GM12878 (cell line): Measurements from ENCODE around the gene CCDC88A. TPM values are rescaled to one million over a fixed set of nuclear protein-coding genes. Genes with fewer than 3 reads are reported as not detected.

ENCODE experiments used
- ESRRA ChIP-seq: IDR thresholded peaks from 2 replicates; pipeline ENCODE4 v1.6.1; 2012; ENCODE audit warnings: mild to moderate bottlenecking, low read length, improper control_type of control experiment
- KLF5 ChIP-seq: fragments of 450-650 bp; IDR thresholded peaks from 2 replicates; pipeline ENCODE4 v1.6.1; 2014; ENCODE audit warnings: mild to moderate bottlenecking; ENCODE audit not compliant: partially characterized antibody
- LARP7 ChIP-seq: fragments of 450-650 bp; IDR thresholded peaks from 2 replicates; pipeline ENCODE4 v1.6.1; 2017; ENCODE audit warnings: mild to moderate bottlenecking
- MEF2B ChIP-seq: fragments of 450-650 bp; IDR thresholded peaks from 2 replicates; pipeline ENCODE4 v1.6.1; 2018; ENCODE audit warnings: mild to moderate bottlenecking, moderate library complexity; ENCODE audit not compliant: partially characterized antibody, poor library complexity, severe bottlenecking
- MXI1 ChIP-seq: fragments of 150-350 bp; IDR thresholded peaks from 2 replicates; pipeline ENCODE4 v1.6.1; 2011; ENCODE audit warnings: low read depth, mild to moderate bottlenecking, inconsistent platforms, low read length, improper control_type of control experiment
- NR2C1 ChIP-seq: fragments of 450-650 bp; IDR thresholded peaks from 2 replicates; pipeline ENCODE4 v1.6.1; 2017; ENCODE audit warnings: antibody characterized with exemption, mild to moderate bottlenecking, moderate library complexity
- POU2F2 ChIP-seq: IDR thresholded peaks from 3 replicates; pipeline ENCODE4 v1.6.1; 2011; ENCODE audit warnings: low read depth, mild to moderate bottlenecking, low read length, borderline replicate concordance
- SMAD1 ChIP-seq: fragments of 450-650 bp; IDR thresholded peaks from 2 replicates; pipeline ENCODE4 v1.6.1; 2018; ENCODE audit warnings: mild to moderate bottlenecking, low read depth; ENCODE audit not compliant: partially characterized antibody
- STAT3 ChIP-seq: IDR thresholded peaks from 2 replicates; pipeline ENCODE4 v1.6.1; 2011; ENCODE audit warnings: low read depth, low read length, improper control_type of control experiment
- ZNF217 ChIP-seq: fragments of 450-650 bp; IDR thresholded peaks from 2 replicates; pipeline ENCODE4 v1.6.1; 2017; ENCODE audit warnings: antibody characterized with exemption, mild to moderate bottlenecking
- polyA plus RNA-seq, 11 experiments: library from polyadenylated mRNA; depleted of rRNA in 4 of 11; unstranded in 6 of 11; stranded (reverse) in 5 of 11; fragments of >200 nt; fragmentation: Nextera tagmentation in 4 of 11; fragmentation: Illumina TruSeq in 1 of 11; extraction: Ambion mirVana in 4 of 11; extraction: Trizol in 1 of 11; gene quantifications; 1 replicate in 1 of 11; 2 replicates in 10 of 11; pipeline versions ENCODE4 v1.2.1 to v1.2.3, GENCODE V29; 2011 to 2016; ENCODE audit warnings: inconsistent platforms in 2 of 11, missing spikeins in 2 of 11, low read depth in 1 of 11
- total RNA-seq, 4 experiments: library from RNA; depleted of rRNA in 3 of 4; stranded (reverse); fragments of >200 nt in 3 of 4; fragmentation: Illumina TruSeq in 1 of 4; extraction: Trizol in 1 of 4; gene quantifications; 2 replicates each; pipeline versions ENCODE4 v1.2.1 to v1.2.3, GENCODE V29; 2013 to 2021
- TF ChIP-seq, protein P1 (sequence below): IDR thresholded peaks from 2 replicates; pipeline ENCODE4 v1.6.1; 2012; ENCODE audit warnings: improper control_type of control experiment, low read depth, low read length; ENCODE audit not compliant: insufficient replicate concordance
- TF ChIP-seq, protein P2 (sequence below): fragments of 150-350 bp; IDR thresholded peaks from 2 replicates; pipeline ENCODE4 v1.6.1; 2014; ENCODE audit warnings: mild to moderate bottlenecking, low read depth, low read length
- TF ChIP-seq, protein P3 (sequence below): IDR thresholded peaks from 2 replicates; pipeline ENCODE4 v1.6.1; 2012; ENCODE audit warnings: low read depth, low read length, improper control_type of control experiment
- TF ChIP-seq, protein P4 (sequence below): fragments of 450-650 bp; IDR thresholded peaks from 2 replicates; pipeline ENCODE4 v1.6.1; 2017; ENCODE audit warnings: mild to moderate bottlenecking, moderate library complexity
- TF ChIP-seq, protein P5 (sequence below): fragments of 450-650 bp; IDR thresholded peaks from 2 replicates; pipeline ENCODE4 v1.6.1; 2016; ENCODE audit warnings: mild to moderate bottlenecking

CCDC88A gene
- total and polyA plus RNA-seq, 10 of the 15 experiments (the other 5 are each of a cell fraction or from before 2014, with no cell fraction given): 1.8 to 71.6 (median 45.9) TPM

DNA sequence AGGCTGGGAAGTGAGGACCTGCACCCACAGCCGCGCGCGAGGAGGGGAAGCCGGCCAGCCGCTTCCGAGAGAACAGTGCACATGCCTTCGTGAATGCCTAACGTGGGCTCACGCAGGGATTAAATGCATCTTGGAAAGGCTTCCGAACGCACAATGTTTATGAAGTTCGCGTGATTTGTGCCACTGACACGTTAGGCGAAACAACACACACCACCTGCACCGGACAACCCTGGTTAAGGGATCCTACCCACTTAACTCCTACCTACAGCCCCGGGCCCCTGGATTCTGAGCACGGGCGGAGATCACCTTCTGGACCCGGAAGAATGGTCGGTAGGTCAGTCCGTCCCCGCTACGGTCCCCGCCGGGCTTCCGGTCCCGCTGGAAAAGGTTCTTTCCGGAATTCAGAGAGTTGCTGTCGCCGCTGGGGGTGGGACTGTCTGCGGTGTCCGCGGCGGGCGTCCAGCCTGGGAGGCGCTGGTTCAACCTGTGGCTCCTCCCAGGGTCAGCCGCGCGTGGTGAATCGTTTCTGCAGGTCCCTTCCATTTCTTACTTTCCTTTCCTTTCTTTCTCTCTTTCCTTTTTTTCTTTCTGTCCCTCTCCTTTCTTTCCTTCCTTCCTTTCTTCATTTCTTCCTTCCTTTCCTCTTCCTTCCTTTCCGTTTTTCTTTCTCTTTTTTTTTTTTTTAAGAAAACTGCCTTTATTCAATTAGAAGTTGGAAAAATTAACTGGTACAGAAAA, 150.6 kb downstream of the CCDC88A start, which contains the start of gene MTIF2 (continued):
- TF ChIP-seq, protein P1, sequence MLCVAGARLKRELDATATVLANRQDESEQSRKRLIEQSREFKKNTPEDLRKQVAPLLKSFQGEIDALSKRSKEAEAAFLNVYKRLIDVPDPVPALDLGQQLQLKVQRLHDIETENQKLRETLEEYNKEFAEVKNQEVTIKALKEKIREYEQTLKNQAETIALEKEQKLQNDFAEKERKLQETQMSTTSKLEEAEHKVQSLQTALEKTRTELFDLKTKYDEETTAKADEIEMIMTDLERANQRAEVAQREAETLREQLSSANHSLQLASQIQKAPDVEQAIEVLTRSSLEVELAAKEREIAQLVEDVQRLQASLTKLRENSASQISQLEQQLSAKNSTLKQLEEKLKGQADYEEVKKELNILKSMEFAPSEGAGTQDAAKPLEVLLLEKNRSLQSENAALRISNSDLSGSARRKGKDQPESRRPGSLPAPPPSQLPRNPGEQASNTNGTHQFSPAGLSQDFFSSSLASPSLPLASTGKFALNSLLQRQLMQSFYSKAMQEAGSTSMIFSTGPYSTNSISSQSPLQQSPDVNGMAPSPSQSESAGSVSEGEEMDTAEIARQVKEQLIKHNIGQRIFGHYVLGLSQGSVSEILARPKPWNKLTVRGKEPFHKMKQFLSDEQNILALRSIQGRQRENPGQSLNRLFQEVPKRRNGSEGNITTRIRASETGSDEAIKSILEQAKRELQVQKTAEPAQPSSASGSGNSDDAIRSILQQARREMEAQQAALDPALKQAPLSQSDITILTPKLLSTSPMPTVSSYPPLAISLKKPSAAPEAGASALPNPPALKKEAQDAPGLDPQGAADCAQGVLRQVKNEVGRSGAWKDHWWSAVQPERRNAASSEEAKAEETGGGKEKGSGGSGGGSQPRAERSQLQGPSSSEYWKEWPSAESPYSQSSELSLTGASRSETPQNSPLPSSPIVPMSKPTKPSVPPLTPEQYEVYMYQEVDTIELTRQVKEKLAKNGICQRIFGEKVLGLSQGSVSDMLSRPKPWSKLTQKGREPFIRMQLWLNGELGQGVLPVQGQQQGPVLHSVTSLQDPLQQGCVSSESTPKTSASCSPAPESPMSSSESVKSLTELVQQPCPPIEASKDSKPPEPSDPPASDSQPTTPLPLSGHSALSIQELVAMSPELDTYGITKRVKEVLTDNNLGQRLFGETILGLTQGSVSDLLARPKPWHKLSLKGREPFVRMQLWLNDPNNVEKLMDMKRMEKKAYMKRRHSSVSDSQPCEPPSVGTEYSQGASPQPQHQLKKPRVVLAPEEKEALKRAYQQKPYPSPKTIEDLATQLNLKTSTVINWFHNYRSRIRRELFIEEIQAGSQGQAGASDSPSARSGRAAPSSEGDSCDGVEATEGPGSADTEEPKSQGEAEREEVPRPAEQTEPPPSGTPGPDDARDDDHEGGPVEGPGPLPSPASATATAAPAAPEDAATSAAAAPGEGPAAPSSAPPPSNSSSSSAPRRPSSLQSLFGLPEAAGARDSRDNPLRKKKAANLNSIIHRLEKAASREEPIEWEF: no peak
- TF ChIP-seq MEF2B (no peak), POU2F2 (peak; percentile 90; the same call in 2 of the 3 replicates), STAT3 (no peak), NR2C1 (peak; percentile 90), ZNF217 (no peak), LARP7 (peak; percentile 94), MXI1 (peak; percentile 93), ESRRA (no peak), SMAD1 (peak; percentile 41), KLF5 (peak; percentile 76)
- TF ChIP-seq, protein P2, sequence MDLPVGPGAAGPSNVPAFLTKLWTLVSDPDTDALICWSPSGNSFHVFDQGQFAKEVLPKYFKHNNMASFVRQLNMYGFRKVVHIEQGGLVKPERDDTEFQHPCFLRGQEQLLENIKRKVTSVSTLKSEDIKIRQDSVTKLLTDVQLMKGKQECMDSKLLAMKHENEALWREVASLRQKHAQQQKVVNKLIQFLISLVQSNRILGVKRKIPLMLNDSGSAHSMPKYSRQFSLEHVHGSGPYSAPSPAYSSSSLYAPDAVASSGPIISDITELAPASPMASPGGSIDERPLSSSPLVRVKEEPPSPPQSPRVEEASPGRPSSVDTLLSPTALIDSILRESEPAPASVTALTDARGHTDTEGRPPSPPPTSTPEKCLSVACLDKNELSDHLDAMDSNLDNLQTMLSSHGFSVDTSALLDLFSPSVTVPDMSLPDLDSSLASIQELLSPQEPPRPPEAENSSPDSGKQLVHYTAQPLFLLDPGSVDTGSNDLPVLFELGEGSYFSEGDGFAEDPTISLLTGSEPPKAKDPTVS: 0 out of 2 replicates have a peak, but pooled peaks have one; percentile 52
- TF ChIP-seq, protein P3, sequence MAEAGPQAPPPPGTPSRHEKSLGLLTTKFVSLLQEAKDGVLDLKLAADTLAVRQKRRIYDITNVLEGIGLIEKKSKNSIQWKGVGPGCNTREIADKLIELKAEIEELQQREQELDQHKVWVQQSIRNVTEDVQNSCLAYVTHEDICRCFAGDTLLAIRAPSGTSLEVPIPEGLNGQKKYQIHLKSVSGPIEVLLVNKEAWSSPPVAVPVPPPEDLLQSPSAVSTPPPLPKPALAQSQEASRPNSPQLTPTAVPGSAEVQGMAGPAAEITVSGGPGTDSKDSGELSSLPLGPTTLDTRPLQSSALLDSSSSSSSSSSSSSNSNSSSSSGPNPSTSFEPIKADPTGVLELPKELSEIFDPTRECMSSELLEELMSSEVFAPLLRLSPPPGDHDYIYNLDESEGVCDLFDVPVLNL: no peak
- TF ChIP-seq, protein P4, sequence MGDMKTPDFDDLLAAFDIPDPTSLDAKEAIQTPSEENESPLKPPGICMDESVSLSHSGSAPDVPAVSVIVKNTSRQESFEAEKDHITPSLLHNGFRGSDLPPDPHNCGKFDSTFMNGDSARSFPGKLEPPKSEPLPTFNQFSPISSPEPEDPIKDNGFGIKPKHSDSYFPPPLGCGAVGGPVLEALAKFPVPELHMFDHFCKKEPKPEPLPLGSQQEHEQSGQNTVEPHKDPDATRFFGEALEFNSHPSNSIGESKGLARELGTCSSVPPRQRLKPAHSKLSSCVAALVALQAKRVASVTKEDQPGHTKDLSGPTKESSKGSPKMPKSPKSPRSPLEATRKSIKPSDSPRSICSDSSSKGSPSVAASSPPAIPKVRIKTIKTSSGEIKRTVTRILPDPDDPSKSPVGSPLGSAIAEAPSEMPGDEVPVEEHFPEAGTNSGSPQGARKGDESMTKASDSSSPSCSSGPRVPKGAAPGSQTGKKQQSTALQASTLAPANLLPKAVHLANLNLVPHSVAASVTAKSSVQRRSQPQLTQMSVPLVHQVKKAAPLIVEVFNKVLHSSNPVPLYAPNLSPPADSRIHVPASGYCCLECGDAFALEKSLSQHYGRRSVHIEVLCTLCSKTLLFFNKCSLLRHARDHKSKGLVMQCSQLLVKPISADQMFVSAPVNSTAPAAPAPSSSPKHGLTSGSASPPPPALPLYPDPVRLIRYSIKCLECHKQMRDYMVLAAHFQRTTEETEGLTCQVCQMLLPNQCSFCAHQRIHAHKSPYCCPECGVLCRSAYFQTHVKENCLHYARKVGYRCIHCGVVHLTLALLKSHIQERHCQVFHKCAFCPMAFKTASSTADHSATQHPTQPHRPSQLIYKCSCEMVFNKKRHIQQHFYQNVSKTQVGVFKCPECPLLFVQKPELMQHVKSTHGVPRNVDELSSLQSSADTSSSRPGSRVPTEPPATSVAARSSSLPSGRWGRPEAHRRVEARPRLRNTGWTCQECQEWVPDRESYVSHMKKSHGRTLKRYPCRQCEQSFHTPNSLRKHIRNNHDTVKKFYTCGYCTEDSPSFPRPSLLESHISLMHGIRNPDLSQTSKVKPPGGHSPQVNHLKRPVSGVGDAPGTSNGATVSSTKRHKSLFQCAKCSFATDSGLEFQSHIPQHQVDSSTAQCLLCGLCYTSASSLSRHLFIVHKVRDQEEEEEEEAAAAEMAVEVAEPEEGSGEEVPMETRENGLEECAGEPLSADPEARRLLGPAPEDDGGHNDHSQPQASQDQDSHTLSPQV: no peak
- TF ChIP-seq, protein P5, sequence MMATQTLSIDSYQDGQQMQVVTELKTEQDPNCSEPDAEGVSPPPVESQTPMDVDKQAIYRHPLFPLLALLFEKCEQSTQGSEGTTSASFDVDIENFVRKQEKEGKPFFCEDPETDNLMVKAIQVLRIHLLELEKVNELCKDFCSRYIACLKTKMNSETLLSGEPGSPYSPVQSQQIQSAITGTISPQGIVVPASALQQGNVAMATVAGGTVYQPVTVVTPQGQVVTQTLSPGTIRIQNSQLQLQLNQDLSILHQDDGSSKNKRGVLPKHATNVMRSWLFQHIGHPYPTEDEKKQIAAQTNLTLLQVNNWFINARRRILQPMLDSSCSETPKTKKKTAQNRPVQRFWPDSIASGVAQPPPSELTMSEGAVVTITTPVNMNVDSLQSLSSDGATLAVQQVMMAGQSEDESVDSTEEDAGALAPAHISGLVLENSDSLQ: peak; percentile 76
